HCT116 (cell line): ENCODE measurements around the gene UBASH3B. TPM values are rescaled to one million over a fixed set of nuclear protein-coding genes. Genes with fewer than 3 reads are reported as not detected.

Experiments used
- ATAC-seq: fragments of 200-7000 bp; cut with Tn5 transposase; 2 replicates; pipeline ENCODE4 v1.9.1; 2020; ENCODE audit warnings: mild to moderate bottlenecking, moderate library complexity
- BruUV-seq: library from RNA; stranded (reverse); fragments of 400-500 nt; replicated peaks from 2 replicates; lab custom pipeline; 2021; lab: Mats Ljungman, UMichigan
- CTCF ChIA-PET: fragments of 300-600 bp; sonication (Branson Sonifier 250); formaldehyde crosslinking; loops from one replicate; lab custom pipeline; 2021; ENCODE audit warnings: antibody characterized with exemption; lab: Charles Lee
- POLR2A ChIA-PET: fragments of 300-600, 350-600 bp; sonication (Branson Sonifier 250); formaldehyde crosslinking; loops from one replicate; lab custom pipeline; 2021; ENCODE audit warnings: antibody characterized with exemption; lab: Charles Lee
- RAD21 ChIA-PET, 2 experiments: fragments of 300-600 bp; sonication (Branson Sonifier 250); formaldehyde crosslinking; loops; one replicate each; lab custom pipeline; 2023; ENCODE audit warnings: low total read pairs in 2 of 2; ENCODE audit not compliant: uncharacterized antibody in 2 of 2, unreplicated experiment in 2 of 2, low non-redundant PET in 1 of 2; lab: Charles Lee
- DNase-seq: peaks from one replicate; pipeline ENCODE4 v3.0.0-alpha.2; 2010; ENCODE audit warnings: low read depth, low spot score
- H2AFZ ChIP-seq: fragments of 200-600 bp; shearing (Covaris generic), sonication (generic); 2 replicates; pipeline ENCODE4 v1.6.1; 2017; ENCODE audit warnings: low read depth, mixed run types, mixed read lengths, antibody characterized with exemption, low read length; ENCODE audit not compliant: poor library complexity, severe bottlenecking
- H3K27ac ChIP-seq: 2 replicates; pipeline ENCODE4 v1.5.1; 2012; ENCODE audit warnings: low read depth, low read length
- H3K27me3 ChIP-seq: fragments of 200-600 bp; sonication (generic); 2 replicates; pipeline ENCODE4 v1.6.1; 2016; ENCODE audit warnings: mixed run types, low read length, mixed read lengths; ENCODE audit not compliant: insufficient read depth
- H3K36me3 ChIP-seq, 2 experiments: fragments of 200-500 bp in 1 of 2; fragments of 200-600 bp in 1 of 2; sonication (Bioruptor generic) in 1 of 2; sonication (generic) in 1 of 2; 2 replicates each; pipeline versions ENCODE4 v1.5.1 to v1.6.1; 2014 to 2016; ENCODE audit warnings: low read length in 2 of 2, inconsistent platforms in 1 of 2, mixed read lengths in 1 of 2, mixed run types in 1 of 2; ENCODE audit not compliant: insufficient read depth in 2 of 2, control insufficient read depth in 1 of 2
- H3K4me1 ChIP-seq, 2 experiments: fragments of 200-600 bp in 1 of 2; sonication (generic) in 1 of 2; 2 replicates each; pipeline versions ENCODE4 v1.5.1 to v1.6.1; 2012 to 2017; ENCODE audit warnings: low read length in 2 of 2, inconsistent platforms in 1 of 2, mild to moderate bottlenecking in 1 of 2, mixed read lengths in 1 of 2, mixed run types in 1 of 2, moderate library complexity in 1 of 2; ENCODE audit not compliant: insufficient read depth in 2 of 2, control insufficient read depth in 1 of 2
- H3K4me2 ChIP-seq: fragments of 200-600 bp; sonication (generic); 2 replicates; pipeline ENCODE4 v1.6.1; 2017; ENCODE audit warnings: mixed run types, low read length, mixed read lengths
- H3K4me3 ChIP-seq, 2 experiments: fragments of 200-600 bp in 1 of 2; sonication (generic) in 1 of 2; replicated peaks in 1 of 2; 2 replicates each; pipeline ENCODE4 v1.5.1; 2011 to 2016; ENCODE audit warnings: low read length in 2 of 2, control low read depth in 1 of 2, low read depth in 1 of 2, mild to moderate bottlenecking in 1 of 2, mixed read lengths in 1 of 2, mixed run types in 1 of 2
- H3K79me2 ChIP-seq: fragments of 200-600 bp; sonication (generic); 2 replicates; pipeline ENCODE4 v1.6.1; 2017; ENCODE audit warnings: mild to moderate bottlenecking, mixed run types, low read length, moderate library complexity, mixed read lengths; ENCODE audit not compliant: insufficient read depth
- H3K9ac ChIP-seq: fragments of 200-600 bp; sonication (generic); 2 replicates; pipeline ENCODE4 v1.6.1; 2016; ENCODE audit warnings: low read length, mixed read lengths
- H3K9me2 ChIP-seq: fragments of 200-600 bp; sonication (generic), shearing (Covaris generic); 2 replicates; pipeline ENCODE4 v1.6.1; 2017; ENCODE audit warnings: mixed run types, mild to moderate bottlenecking, moderate library complexity; ENCODE audit not compliant: insufficient read depth
- H3K9me3 ChIP-seq, 2 experiments: fragments of 200-500 bp in 1 of 2; fragments of 200-600 bp in 1 of 2; sonication (Bioruptor generic) in 1 of 2; sonication (generic) in 1 of 2; 2 replicates each; pipeline ENCODE4 v1.6.1; 2014 to 2017; ENCODE audit warnings: low read length in 2 of 2, mixed read lengths in 2 of 2, inconsistent platforms in 1 of 2, low read depth in 1 of 2, mild to moderate bottlenecking in 1 of 2, mixed run types in 1 of 2, moderate library complexity in 1 of 2; ENCODE audit not compliant: control insufficient read depth in 1 of 2, insufficient read depth in 1 of 2
- H4K20me1 ChIP-seq: fragments of 200-600 bp; sonication (generic), shearing (Covaris generic); 2 replicates; pipeline ENCODE4 v1.6.1; 2017; ENCODE audit warnings: mixed run types, mild to moderate bottlenecking, moderate library complexity; ENCODE audit not compliant: insufficient read depth
- EZH2 ChIP-seq: fragments of 200-600 bp; sonication (generic); IDR thresholded peaks from 2 replicates; pipeline ENCODE4 v1.6.1; 2017; ENCODE audit warnings: antibody characterized with exemption, mixed run types
- EZH2phosphoT487 ChIP-seq: fragments of 200-600 bp; IDR thresholded peaks from 2 replicates; pipeline ENCODE4 v1.6.1; 2018; ENCODE audit warnings: antibody characterized with exemption, borderline replicate concordance
- FOSL1 ChIP-seq: IDR thresholded peaks from 2 replicates; pipeline ENCODE4 v1.6.1; 2012; ENCODE audit warnings: low read depth
- POLR2A ChIP-seq: IDR thresholded peaks from 2 replicates; pipeline ENCODE4 v1.7.0; 2011; ENCODE audit warnings: borderline replicate concordance; ENCODE audit not compliant: insufficient read depth, insufficient read length; ENCODE audit errors: extremely low read depth
- POLR2AphosphoS5 ChIP-seq: IDR thresholded peaks from 2 replicates; pipeline ENCODE4 v1.6.1; 2011; ENCODE audit warnings: mild to moderate bottlenecking, low read depth, low read length, moderate library complexity
- RAD21 ChIP-seq: IDR thresholded peaks from 2 replicates; pipeline ENCODE4 v1.6.1; 2012; ENCODE audit warnings: low read depth, mild to moderate bottlenecking
- SIN3A ChIP-seq: IDR thresholded peaks from 2 replicates; pipeline ENCODE4 v1.6.1; 2012; ENCODE audit warnings: low read depth
- SRF ChIP-seq: IDR thresholded peaks from 2 replicates; pipeline ENCODE4 v1.6.1; 2012; ENCODE audit warnings: low read depth
- TCF7L2 ChIP-seq: IDR thresholded peaks from 2 replicates; pipeline ENCODE4 v1.7.0; 2011; ENCODE audit warnings: borderline replicate concordance, inconsistent platforms; ENCODE audit not compliant: insufficient read depth, insufficient read length; ENCODE audit errors: extremely low read depth
- YY1 ChIP-seq: IDR thresholded peaks from 2 replicates; pipeline ENCODE4 v1.6.1; 2011; ENCODE audit warnings: low read length, low read depth, moderate library complexity, mild to moderate bottlenecking; ENCODE audit not compliant: insufficient replicate concordance; ENCODE audit errors: extremely low read depth
- ZFX ChIP-seq: fragments of 450-650 bp; IDR thresholded peaks from 2 replicates; pipeline ENCODE4 v1.6.1; 2017
- ZNF274 ChIP-seq: fragments of 200-500 bp; sonication (Bioruptor generic); IDR thresholded peaks from 2 replicates; pipeline ENCODE4 v1.6.1; 2014; ENCODE audit warnings: mild to moderate bottlenecking, low read depth, low read length, inconsistent platforms
- intact Hi-C: fragments of 100-400 bp; cut with micrococcal nuclease; formaldehyde crosslinking; loops from 2 replicates; pipeline ENCODE4 v1.10.0; 2022
- total RNA-seq: library from RNA; stranded (reverse); gene quantifications from one replicate; pipeline ENCODE4 v1.2.1, GENCODE V29; 2021; ENCODE audit not compliant: unreplicated experiment
- TF ChIP-seq, protein P1 (sequence below), 3 experiments: fragments of 200-600 bp in 1 of 3; sonication (generic) in 1 of 3; IDR thresholded peaks in 2 of 3; conservative IDR thresholded peaks in 1 of 3; 2 replicates each; pipeline ENCODE4 v1.5.1; 2012 to 2017; ENCODE audit warnings: low read depth in 2 of 3, low read length in 2 of 3, antibody characterized with exemption in 1 of 3, borderline replicate concordance in 1 of 3, control low read depth in 1 of 3, mild to moderate bottlenecking in 1 of 3, mixed read lengths in 1 of 3, mixed run types in 1 of 3, moderate library complexity in 1 of 3; ENCODE audit not compliant: insufficient read depth in 1 of 3

The UBASH3B gene
- total RNA-seq, 1 experiment from 2014 or later = 40.3 TPM

DNA sequence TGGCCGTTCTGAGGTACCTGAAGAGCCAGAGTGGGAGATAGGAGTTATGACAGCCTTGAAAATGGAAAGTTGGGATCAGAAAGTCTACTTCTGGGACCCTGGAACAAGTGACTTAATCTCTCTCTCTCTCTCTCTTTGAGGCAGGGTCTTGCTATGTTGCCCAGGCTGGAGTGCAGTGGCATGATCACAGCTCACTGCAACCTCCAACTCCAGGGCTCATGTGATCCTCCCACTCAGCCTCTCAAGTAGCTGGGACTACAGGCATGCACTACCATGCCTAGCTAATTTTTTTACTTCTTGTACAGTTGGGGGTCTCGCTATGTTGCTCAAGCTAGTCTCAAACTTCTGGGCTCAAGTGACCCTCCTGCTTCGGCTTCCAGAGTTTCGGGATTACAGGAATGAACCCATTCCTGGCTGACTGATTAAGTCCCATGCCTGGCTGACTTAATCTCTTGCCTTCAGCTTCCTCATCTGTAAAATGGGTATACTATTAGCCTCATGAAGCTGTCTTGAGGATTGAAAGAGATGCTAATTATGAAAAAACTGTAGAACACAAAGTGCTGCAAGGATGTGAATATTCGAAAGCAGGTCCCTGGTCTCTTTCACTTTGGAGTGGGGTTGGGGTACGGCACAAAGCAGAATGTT, 87.7 kb downstream of the UBASH3B start:
- no peak for DNase-seq
- no peak overlapping the region for H3K9ac ChIP-seq
- CTCF ChIA-PET = no interaction called here
- H4K20me1 ChIP-seq = no peaks in the 10 kb centered on the region
- peaks cover 0 to 2% of the 10 kb centered on the region in 2 experiments; a peak in 2 of 4 replicates for H3K4me1 ChIP-seq
- POLR2A ChIA-PET = no interaction called here
- intact Hi-C loops = no loop called here
- no peaks in the 10 kb centered on the region for H3K27me3 ChIP-seq
- H3K36me3 ChIP-seq = no peaks in the 10 kb centered on the region
- H3K9me3 ChIP-seq = no peaks in the 10 kb centered on the region
- H3K27ac ChIP-seq = no peak overlapping the region
- no peak for ATAC-seq
- no peak overlapping the region for H3K4me3 ChIP-seq
- no peak overlapping the region for H2AFZ ChIP-seq
- 0 out of 2 replicates have a peak, but pooled peaks cover 6% of the 10 kb centered on the region for H3K79me2 ChIP-seq
- H3K9me2 ChIP-seq = no peaks in the 10 kb centered on the region
- RAD21 ChIA-PET = no interaction called here
- BruUV-seq = no TSS peak
- no peak overlapping the region for H3K4me2 ChIP-seq
- TF ChIP-seq YY1 = no peak
- TF ChIP-seq EZH2phosphoT487 = no peak
- TF ChIP-seq EZH2 = no peak
- no peak for TF ChIP-seq SIN3A
- no peak for TF ChIP-seq FOSL1
- TF ChIP-seq POLR2A = no peak
- no peak for TF ChIP-seq SRF
- TF ChIP-seq TCF7L2 = no peak
- TF ChIP-seq, protein P1, sequence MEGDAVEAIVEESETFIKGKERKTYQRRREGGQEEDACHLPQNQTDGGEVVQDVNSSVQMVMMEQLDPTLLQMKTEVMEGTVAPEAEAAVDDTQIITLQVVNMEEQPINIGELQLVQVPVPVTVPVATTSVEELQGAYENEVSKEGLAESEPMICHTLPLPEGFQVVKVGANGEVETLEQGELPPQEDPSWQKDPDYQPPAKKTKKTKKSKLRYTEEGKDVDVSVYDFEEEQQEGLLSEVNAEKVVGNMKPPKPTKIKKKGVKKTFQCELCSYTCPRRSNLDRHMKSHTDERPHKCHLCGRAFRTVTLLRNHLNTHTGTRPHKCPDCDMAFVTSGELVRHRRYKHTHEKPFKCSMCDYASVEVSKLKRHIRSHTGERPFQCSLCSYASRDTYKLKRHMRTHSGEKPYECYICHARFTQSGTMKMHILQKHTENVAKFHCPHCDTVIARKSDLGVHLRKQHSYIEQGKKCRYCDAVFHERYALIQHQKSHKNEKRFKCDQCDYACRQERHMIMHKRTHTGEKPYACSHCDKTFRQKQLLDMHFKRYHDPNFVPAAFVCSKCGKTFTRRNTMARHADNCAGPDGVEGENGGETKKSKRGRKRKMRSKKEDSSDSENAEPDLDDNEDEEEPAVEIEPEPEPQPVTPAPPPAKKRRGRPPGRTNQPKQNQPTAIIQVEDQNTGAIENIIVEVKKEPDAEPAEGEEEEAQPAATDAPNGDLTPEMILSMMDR (IDR thresholded peaks at IDR 0.05 in 2 of 3, conservative IDR thresholded peaks at IDR 0.05 in 1 of 3; ENCODE audit: borderline replicate concordance in 1 of 3, insufficient read depth in 1 of 3, low read depth in 2 of 3, low read length in 2 of 3) = no peak
- no peak for TF ChIP-seq ZNF274
- TF ChIP-seq POLR2AphosphoS5 = no peak
- no peak for TF ChIP-seq ZFX
- no peak for TF ChIP-seq RAD21
- TF ChIP-seq, all 23 proteins: peak for 0
